A673 (cell line): Measurements from ENCODE around the gene NEGR1. TPM values are rescaled to one million over a fixed set of nuclear protein-coding genes. Genes with fewer than 3 reads are reported as not detected.

Source experiments
- BruUV-seq: library from RNA; stranded (reverse); fragments of 400-500 nt; replicated peaks from 2 replicates; lab custom pipeline; 2021; lab: Mats Ljungman, UMichigan
- CTCF ChIA-PET: fragments of 300-600 bp; sonication (Branson Sonifier 250); formaldehyde crosslinking; loops from one replicate; lab custom pipeline; 2022; ENCODE audit warnings: antibody characterized with exemption; lab: Charles Lee
- POLR2A ChIA-PET: fragments of 300-600 bp; sonication (Branson Sonifier 250); formaldehyde crosslinking; loops from one replicate; lab custom pipeline; 2022; ENCODE audit warnings: antibody characterized with exemption; ENCODE audit not compliant: low non-redundant PET; lab: Charles Lee
- DNase-seq: peaks from one replicate; pipeline ENCODE4 v3.0.0-alpha.2; 2015; ENCODE audit warnings: low spot score
- H3K27ac ChIP-seq: fragments of 200-600 bp; sonication (generic); 2 replicates; pipeline ENCODE4 v1.5.1; 2016; ENCODE audit warnings: mixed run types, low read depth, mild to moderate bottlenecking, mixed read lengths, antibody characterized with exemption, low read length; ENCODE audit not compliant: poor library complexity, severe bottlenecking
- H3K27me3 ChIP-seq: fragments of 200-600 bp; sonication (generic); replicated peaks from 2 replicates; pipeline ENCODE4 v1.6.1; 2017; ENCODE audit warnings: mixed run types, low read depth, mild to moderate bottlenecking, mixed read lengths, antibody characterized with exemption, low read length; ENCODE audit not compliant: insufficient read depth, poor library complexity
- H3K36me3 ChIP-seq: fragments of 200-600 bp; sonication (generic); 2 replicates; pipeline ENCODE4 v1.6.1; 2016; ENCODE audit warnings: mixed run types, mild to moderate bottlenecking, mixed read lengths, antibody characterized with exemption, low read length; ENCODE audit not compliant: insufficient read depth, poor library complexity, severe bottlenecking
- H3K4me1 ChIP-seq: fragments of 200-600 bp; sonication (generic); 2 replicates; pipeline ENCODE4 v1.6.1; 2017; ENCODE audit warnings: mixed run types, mild to moderate bottlenecking, mixed read lengths, antibody characterized with exemption, low read length; ENCODE audit not compliant: insufficient read depth, poor library complexity, severe bottlenecking
- H3K4me3 ChIP-seq: fragments of 200-600 bp; sonication (generic); 2 replicates; pipeline ENCODE4 v1.5.1; 2016; ENCODE audit warnings: low read depth, mixed run types, mild to moderate bottlenecking, mixed read lengths, low read length; ENCODE audit not compliant: poor library complexity, severe bottlenecking
- H3K9me3 ChIP-seq: fragments of 200-600 bp; sonication (generic); 2 replicates; pipeline ENCODE4 v1.6.1; 2016; ENCODE audit warnings: mixed run types, low read depth, mild to moderate bottlenecking, mixed read lengths, antibody characterized with exemption, low read length; ENCODE audit not compliant: poor library complexity, severe bottlenecking
- EZH2 ChIP-seq: fragments of 200-600 bp; sonication (generic); IDR thresholded peaks from 2 replicates; pipeline ENCODE4 v1.6.1; 2017; ENCODE audit warnings: borderline replicate concordance, low read depth, mild to moderate bottlenecking, mixed read lengths, antibody characterized with exemption, low read length; ENCODE audit not compliant: poor library complexity, severe bottlenecking
- intact Hi-C: fragments of 100-400 bp; cut with micrococcal nuclease; formaldehyde crosslinking; loops from one replicate; pipeline ENCODE4 v1.10.0; 2022; ENCODE audit not compliant: unreplicated experiment
- total RNA-seq: library from RNA; stranded (reverse); gene quantifications from 2 replicates; pipeline ENCODE4 v1.2.3, GENCODE V29; 2021
- TF ChIP-seq, protein P1 (sequence below): fragments of 300-800, 200-600 bp; sonication (generic); conservative IDR thresholded peaks from 2 replicates; pipeline ENCODE4 v1.5.1; 2017; ENCODE audit warnings: low read depth, mild to moderate bottlenecking, antibody characterized with exemption, low read length, moderate library complexity, mixed read lengths

Gene NEGR1
- total RNA-seq, 1 experiment from 2014 or later = 7.6 TPM

DNA sequence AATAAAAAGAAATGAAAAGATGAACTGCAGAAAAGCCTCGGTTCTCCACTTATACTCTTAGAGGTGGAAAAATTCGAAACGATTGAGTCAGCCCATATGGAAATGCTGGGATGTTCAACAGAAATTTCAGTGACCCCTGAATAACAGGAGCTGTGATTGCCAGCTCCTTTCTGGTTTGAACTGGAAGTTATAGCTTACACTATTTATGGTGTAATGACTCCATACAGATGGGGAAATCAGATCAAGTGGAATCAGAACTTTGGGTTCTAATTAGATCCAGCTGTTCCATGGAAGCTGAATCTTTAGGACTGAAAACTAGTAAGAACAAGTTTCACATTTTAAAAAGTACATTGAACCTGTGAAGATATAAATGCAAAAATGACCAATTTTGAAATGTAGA, 632.2 kb downstream of the NEGR1 start:
- no peaks in the 10 kb centered on the region for H3K9me3 ChIP-seq
- no TSS peak for BruUV-seq
- TF ChIP-seq EZH2 = no peak
- TF ChIP-seq, protein P1, sequence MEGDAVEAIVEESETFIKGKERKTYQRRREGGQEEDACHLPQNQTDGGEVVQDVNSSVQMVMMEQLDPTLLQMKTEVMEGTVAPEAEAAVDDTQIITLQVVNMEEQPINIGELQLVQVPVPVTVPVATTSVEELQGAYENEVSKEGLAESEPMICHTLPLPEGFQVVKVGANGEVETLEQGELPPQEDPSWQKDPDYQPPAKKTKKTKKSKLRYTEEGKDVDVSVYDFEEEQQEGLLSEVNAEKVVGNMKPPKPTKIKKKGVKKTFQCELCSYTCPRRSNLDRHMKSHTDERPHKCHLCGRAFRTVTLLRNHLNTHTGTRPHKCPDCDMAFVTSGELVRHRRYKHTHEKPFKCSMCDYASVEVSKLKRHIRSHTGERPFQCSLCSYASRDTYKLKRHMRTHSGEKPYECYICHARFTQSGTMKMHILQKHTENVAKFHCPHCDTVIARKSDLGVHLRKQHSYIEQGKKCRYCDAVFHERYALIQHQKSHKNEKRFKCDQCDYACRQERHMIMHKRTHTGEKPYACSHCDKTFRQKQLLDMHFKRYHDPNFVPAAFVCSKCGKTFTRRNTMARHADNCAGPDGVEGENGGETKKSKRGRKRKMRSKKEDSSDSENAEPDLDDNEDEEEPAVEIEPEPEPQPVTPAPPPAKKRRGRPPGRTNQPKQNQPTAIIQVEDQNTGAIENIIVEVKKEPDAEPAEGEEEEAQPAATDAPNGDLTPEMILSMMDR = no peak
- peak; percentile 9 for DNase-seq
- H3K27me3 ChIP-seq = no peaks in the 10 kb centered on the region
- no peak overlapping the region for H3K27ac ChIP-seq
- H3K4me1 ChIP-seq = no peaks in the 10 kb centered on the region
- ChIA-PET POLR2A (no interaction called here), CTCF (no interaction called here)
- H3K36me3 ChIP-seq = no peaks in the 10 kb centered on the region
- no peak overlapping the region for H3K4me3 ChIP-seq
- intact Hi-C loops = no loop called here

DNA sequence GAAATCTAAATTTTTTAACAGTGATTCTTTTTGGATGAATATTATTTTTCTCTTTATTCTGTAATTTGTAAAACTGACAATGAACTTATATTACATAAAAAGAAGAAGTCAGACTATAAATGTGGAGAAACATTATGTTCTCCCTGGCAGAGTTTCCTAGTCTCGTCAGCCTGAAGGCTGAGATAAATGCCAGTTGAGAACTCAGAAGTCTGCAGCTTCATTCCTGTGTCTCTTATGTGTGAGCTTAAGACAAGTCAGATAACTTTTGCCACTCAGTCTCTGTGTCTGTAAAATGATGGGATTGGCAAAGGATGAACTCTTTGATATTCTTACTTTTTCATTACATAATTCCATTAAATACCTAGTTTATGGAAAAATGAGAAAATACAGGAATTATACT, 632.7 kb downstream of the NEGR1 start:
- CTCF ChIA-PET = no interaction called here

DNA sequence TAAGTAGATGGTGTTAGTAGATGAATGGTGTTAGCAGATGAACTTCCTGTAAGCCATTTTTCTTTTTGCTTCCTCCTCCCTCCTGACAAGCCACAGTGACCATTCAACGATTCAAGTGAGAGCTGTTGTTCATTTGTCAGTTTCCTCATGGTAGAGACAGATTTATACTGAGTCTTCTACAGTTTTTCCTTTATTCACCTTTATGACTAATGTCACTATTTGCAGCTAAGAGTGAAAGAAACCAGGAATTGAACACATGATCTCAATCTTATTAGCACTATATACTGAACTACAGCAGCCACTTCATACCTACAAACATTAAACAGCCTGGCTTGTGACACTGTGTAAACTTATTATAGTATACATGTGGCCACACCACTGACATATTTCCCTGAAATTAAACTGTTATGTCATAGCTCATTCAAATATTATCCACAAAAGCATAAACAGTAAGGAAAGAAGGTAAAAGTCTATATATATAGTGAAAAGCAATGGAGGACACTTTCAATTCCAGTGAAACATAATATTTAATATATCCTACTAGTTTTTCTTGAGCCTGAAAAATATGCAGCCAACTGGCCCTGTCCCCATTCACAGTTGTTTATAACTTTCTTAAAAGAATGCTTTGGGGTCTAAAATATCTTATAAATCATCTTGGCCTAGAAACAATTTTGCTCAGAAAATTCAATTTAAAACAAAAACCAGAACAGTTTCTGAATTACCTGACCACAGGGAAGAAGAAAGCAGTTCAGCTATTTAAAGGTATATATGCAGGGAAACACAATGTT, 634.6 kb downstream of the NEGR1 start:
- Histone ChIP-seq H3K27ac (no peak overlapping the region), H3K36me3 (no peaks in the 10 kb centered on the region), H3K27me3 (no peaks in the 10 kb centered on the region), H3K4me1 (no peaks in the 10 kb centered on the region), H3K4me3 (no peak overlapping the region), H3K9me3 (no peaks in the 10 kb centered on the region)
- CTCF ChIA-PET = no interaction called here
- POLR2A ChIA-PET = no interaction called here
- TF ChIP-seq, protein P1 = no peak
- TF ChIP-seq EZH2 = no peak
- intact Hi-C loops = no loop called here
- DNase-seq = no peak
- BruUV-seq = no TSS peak

More for the DNA sequence above, 632.7 kb downstream of the NEGR1 start:
- POLR2A ChIA-PET = no interaction called here
- Histone ChIP-seq H3K27ac (no peak overlapping the region), H3K4me3 (no peak overlapping the region), H3K9me3 (no peaks in the 10 kb centered on the region), H3K4me1 (no peaks in the 10 kb centered on the region), H3K27me3 (no peaks in the 10 kb centered on the region), H3K36me3 (no peaks in the 10 kb centered on the region)
- no peak for DNase-seq
- no peak for TF ChIP-seq EZH2
- TF ChIP-seq, protein P1 = no peak
- BruUV-seq = no TSS peak
- intact Hi-C loops = no loop called here
